ENCODE results near the gene G6PC2. TPM values are rescaled to one million over a fixed set of nuclear protein-coding genes. Genes with fewer than 3 reads are reported as not detected.
A peak's percentile ranks its signal among the peaks of the same experiment; 100 is the strongest.

The G6PC2 gene
- total RNA-seq, 1 donor from 2014 or later = not detected

DNA sequence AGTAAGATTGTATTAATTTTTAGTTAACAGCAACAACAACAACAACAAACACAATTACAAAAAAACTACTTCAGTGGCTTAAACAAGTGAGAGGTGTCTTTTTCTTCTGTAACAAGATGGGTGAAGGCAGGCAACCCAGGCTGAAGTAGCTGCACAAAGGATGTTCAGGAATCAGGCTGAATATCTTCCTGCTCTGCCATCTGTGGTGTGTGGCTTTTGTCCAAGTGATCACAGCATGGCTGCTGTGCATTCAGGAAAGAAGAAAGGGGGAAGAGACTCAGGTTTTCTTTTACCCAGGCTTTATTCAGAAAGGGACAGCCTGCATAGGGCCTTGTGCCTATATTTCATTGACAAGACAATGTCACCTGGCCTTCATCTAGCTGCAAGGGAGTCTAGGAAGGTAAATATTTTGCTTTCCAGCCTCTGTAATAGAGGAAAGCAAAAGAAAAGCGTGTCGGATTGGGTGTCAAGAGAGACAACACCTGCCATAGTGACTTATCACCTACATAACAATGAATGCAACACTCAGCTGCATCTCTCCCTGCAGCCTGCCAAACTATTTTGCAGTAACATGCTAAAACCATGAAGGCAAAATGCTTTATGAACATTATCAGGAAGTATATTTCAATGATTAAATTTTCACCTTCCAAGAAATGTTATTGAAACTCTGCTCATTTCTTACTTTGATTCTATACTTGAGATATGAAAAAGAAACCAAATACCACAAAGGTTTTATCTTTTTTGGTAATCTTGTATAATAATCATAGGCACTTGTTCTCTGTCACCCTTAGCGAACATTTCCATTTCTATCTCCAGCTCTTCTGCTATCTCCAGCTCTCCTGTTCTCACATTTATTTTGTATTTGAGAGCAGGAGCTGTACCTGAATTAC lies 14.6 kb downstream of the G6PC2 start:
- H3K79me2 ChIP-seq (ENCODE audit: low read depth) = no peaks in the 10 kb centered on the region
- TF ChIP-seq, protein P1, sequence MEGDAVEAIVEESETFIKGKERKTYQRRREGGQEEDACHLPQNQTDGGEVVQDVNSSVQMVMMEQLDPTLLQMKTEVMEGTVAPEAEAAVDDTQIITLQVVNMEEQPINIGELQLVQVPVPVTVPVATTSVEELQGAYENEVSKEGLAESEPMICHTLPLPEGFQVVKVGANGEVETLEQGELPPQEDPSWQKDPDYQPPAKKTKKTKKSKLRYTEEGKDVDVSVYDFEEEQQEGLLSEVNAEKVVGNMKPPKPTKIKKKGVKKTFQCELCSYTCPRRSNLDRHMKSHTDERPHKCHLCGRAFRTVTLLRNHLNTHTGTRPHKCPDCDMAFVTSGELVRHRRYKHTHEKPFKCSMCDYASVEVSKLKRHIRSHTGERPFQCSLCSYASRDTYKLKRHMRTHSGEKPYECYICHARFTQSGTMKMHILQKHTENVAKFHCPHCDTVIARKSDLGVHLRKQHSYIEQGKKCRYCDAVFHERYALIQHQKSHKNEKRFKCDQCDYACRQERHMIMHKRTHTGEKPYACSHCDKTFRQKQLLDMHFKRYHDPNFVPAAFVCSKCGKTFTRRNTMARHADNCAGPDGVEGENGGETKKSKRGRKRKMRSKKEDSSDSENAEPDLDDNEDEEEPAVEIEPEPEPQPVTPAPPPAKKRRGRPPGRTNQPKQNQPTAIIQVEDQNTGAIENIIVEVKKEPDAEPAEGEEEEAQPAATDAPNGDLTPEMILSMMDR (IDR thresholded peaks at IDR 0.05) = no peak
- TF ChIP-seq EZH2 (IDR thresholded peaks at IDR 0.05) (no peak), EZH2phosphoT487 (IDR thresholded peaks at IDR 0.05) (no peak)
- no peak overlapping the region for H3K4me2 ChIP-seq
- Mint-ChIP-seq H3K27me3 (ENCODE audit: insufficient read depth, low read depth) (no peaks in the 10 kb centered on the region), H3K36me3 (no peaks in the 10 kb centered on the region), H3K9me3 (peaks cover 11% of the 10 kb centered on the region), H3K4me3 (no peak overlapping the region), H3K27ac (no peak overlapping the region), H3K4me1 (peaks cover 25% of the 10 kb centered on the region)
- H3F3A ChIP-seq (ENCODE audit: low read depth) = peaks cover 22% of the 10 kb centered on the region
- H3K36me3 ChIP-seq = peaks cover 4% of the 10 kb centered on the region
- H2AFZ ChIP-seq (replicated peaks) = no peak overlapping the region
- no peaks in the 10 kb centered on the region for H4K20me1 ChIP-seq (ENCODE audit: low read depth)
- H3K27me3 ChIP-seq = no peaks in the 10 kb centered on the region
- DNase-seq (ENCODE audit: low spot score) = no peak
- H3K9me3 ChIP-seq (ENCODE audit: low read depth) = peaks cover 10% of the 10 kb centered on the region
- no peak overlapping the region for H3K9ac ChIP-seq
- no peak overlapping the region for H3K27ac ChIP-seq
- no peak overlapping the region for H3K4me3 ChIP-seq
- H3K4me1 ChIP-seq = peaks cover 30% of the 10 kb centered on the region

DNA sequence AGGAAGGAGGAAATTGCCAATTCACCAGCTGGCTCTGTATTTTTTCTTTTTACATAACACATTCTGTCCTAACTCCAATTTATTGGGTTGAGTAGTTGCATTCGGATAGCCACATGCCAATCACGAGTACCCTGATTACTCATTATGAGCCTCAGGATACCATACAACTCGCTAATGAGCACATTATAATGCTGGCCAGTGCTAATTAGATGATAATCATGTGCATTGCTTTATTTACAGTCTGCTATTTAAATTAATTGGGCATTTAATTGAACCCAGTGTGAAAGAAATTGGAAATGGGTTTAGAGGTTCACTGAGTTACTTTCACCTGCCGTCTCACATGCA lies 15.2 kb downstream of the G6PC2 start:
- peaks cover 22% of the 10 kb centered on the region for H3F3A ChIP-seq (ENCODE audit: low read depth)
- Mint-ChIP-seq H3K9me3 (peaks cover 12% of the 10 kb centered on the region), H3K36me3 (no peaks in the 10 kb centered on the region), H3K4me3 (no peak overlapping the region), H3K4me1 (peaks cover 24% of the 10 kb centered on the region), H3K27me3 (ENCODE audit: insufficient read depth, low read depth) (no peaks in the 10 kb centered on the region), H3K27ac (no peak overlapping the region)
- H3K4me3 ChIP-seq = no peak overlapping the region
- peaks cover 4% of the 10 kb centered on the region for H3K36me3 ChIP-seq
- no peak for TF ChIP-seq EZH2phosphoT487 (IDR thresholded peaks at IDR 0.05)
- H3K27ac ChIP-seq = no peak overlapping the region
- no peaks in the 10 kb centered on the region for H4K20me1 ChIP-seq (ENCODE audit: low read depth)
- no peak for DNase-seq (ENCODE audit: low spot score)
- peaks cover 10% of the 10 kb centered on the region for H3K9me3 ChIP-seq (ENCODE audit: low read depth)
- H3K4me1 ChIP-seq = peaks cover 30% of the 10 kb centered on the region
- H3K4me2 ChIP-seq = no peak overlapping the region
- H3K79me2 ChIP-seq (ENCODE audit: low read depth) = no peaks in the 10 kb centered on the region
- no peak overlapping the region for H3K9ac ChIP-seq
- H2AFZ ChIP-seq (replicated peaks) = no peak overlapping the region
- no peaks in the 10 kb centered on the region for H3K27me3 ChIP-seq

DNA sequence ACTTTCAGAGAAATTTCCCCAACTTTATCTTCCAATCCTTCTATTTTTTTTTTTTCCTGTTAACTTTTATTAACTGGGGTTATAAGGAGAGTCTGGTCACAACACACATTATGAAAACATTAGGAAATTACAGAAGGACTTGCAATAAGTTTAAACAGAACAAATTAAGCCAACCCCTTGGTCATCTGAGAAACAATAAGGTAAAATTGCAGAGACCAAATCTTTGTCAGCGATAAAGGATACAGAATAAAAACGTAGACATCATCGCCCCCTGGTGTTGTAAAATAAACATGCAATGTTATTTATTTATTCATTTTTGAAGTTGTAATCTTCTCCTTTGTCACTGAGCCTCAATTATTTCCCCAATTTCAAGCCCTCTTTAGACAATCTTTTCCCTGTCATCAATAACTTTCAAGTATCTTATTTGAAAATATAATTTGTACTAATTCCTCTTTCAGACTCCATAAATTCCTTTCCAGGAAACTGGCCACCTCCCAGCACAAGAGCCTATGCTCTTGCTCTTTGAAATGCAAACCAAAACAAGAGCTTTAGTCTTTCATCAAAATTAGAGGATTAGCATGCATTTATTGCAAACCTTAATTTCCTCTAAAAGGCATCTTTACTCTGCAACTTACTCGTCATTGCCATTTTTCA lies 19.5 kb downstream of the G6PC2 start:
- no peak overlapping the region for H3K4me2 ChIP-seq
- H3K9ac ChIP-seq = no peak overlapping the region
- no peaks in the 10 kb centered on the region for H3K27me3 ChIP-seq
- no peaks in the 10 kb centered on the region for H4K20me1 ChIP-seq (ENCODE audit: low read depth)
- DNase-seq (ENCODE audit: low spot score) = peak; percentile 47
- H3K79me2 ChIP-seq (ENCODE audit: low read depth) = no peaks in the 10 kb centered on the region
- H3K36me3 ChIP-seq = peaks cover 4% of the 10 kb centered on the region
- H3K36me3 Mint-ChIP-seq = no peaks in the 10 kb centered on the region
- H3K27me3 Mint-ChIP-seq (ENCODE audit: insufficient read depth, low read depth) = no peaks in the 10 kb centered on the region
- H2AFZ ChIP-seq (replicated peaks) = no peak overlapping the region
- no peaks in the 10 kb centered on the region for H3K4me1 ChIP-seq
- peaks cover 6% of the 10 kb centered on the region for H3K9me3 ChIP-seq (ENCODE audit: low read depth)
- H3K4me3 Mint-ChIP-seq = no peak overlapping the region
- H3K27ac ChIP-seq = no peak overlapping the region
- no peaks in the 10 kb centered on the region for H3F3A ChIP-seq (ENCODE audit: low read depth)
- H3K4me3 ChIP-seq = no peak overlapping the region
- H3K27ac Mint-ChIP-seq = no peak overlapping the region
- peaks cover 10% of the 10 kb centered on the region for H3K9me3 Mint-ChIP-seq
- no peaks in the 10 kb centered on the region for H3K4me1 Mint-ChIP-seq
- TF ChIP-seq, protein P1 (IDR thresholded peaks at IDR 0.05) = peak; percentile 78
- TF ChIP-seq EZH2 (IDR thresholded peaks at IDR 0.05) = no peak
